ENCODE measurements around the gene LRRN3.

LRRN3 gene

DNA sequence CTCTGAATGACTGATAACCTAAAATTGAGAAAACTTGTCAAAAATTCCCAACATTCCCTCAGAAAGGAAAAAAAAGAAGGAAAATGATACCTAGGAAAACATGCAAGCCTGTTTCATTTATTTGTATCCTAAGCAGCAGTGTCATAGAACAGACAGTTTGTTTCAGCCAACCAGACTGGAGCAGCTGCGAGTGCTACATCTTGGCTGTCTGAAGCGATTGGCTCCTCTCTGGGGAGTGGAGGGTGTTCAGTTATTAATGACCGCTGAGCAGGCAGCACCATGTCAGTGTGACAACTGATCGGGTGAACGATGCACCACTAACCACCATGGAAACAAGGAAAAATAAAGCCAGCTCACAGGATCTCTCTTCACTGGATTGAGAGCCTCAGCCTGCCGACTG is at the start of gene LRRN3:
Gene LRRN3, plus strand, starts transcription at position 282 of the 400 bp plus-strand sequence. CDS start 31,646 bp downstream, outside the sequence.
- peak; percentile 75 for DNase-seq (ENCODE audit: low read depth)

DNA sequence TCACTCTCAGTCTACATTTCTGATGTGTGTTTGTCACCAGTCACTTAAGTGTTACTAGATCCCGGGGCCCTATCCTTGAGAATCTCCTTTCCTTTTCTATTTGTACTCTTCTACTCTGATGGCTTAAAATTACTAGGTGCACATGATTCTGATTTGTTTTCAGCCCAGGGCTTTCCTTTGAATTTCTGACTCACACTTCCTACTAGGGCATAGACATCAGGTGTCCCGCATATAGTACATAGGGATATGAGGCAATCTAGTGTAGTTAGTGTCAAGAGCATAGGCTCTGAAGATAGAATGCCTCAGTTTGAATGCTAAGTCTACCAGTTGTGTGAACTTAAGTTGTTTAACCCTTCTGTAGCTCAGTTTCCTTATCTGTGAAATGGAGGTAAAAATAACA is 49.4 kb upstream of the LRRN3 start:
- DNase-seq (ENCODE audit: low read depth), result no peak

DNA sequence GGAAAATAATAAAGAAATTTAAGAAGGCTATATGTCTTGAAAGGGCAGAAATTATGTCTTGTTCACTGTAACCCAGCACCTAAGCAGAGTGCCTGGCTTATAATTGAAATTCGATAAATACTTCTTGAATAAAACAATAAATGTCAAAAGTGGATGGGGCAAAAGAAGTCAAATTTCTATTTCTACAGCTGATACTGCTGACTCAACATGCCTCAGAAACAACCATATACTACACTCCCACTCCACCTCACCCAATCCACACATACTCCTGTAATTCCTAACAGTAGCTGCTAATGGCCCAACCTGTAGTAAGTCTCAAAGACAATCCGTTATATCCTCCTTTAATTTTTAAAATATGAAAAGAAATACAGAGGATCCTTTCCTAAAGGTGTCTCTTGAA is 48.1 kb upstream of the LRRN3 start:
- no peak for DNase-seq (ENCODE audit: low read depth)

DNA sequence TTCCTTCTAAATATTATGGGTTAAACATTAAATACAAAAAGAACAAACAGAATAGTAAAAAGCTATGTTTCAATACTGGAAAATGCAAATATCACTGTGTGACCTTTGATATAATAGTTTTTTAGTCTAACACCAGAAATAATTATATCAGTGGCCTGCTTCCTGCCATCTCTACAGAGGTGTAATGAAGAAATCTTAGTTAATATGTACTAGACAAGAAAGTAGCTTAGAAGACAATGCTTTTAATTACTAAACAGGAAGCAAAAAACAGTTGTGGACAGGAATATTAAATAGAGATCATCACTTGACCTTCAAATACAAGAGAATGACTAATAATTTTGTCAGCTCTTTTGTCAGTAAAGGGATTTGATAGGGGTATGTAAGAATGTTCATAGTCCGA is 47.4 kb upstream of the LRRN3 start:
- no peak for DNase-seq (ENCODE audit: low read depth)

DNA sequence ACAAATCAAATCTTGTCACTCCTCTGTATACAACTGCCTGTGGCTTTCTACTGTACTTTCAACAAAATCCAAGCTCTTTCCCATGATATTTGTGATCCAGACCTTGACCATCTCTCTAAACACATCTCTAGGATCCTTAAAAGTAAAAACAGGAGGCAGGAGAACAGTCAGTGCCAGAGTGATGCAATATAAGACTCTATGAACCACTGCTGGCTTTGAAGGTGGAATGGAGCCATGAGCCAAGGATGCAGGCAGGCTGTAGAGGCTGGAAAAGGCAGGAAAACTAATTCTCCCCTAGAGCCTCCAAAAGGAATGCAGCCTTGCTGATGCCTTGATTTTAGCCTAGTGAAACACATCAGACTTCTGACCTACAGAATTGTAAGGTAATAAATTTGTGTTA is 45.5 kb upstream of the LRRN3 start:
- peak; percentile 16 for DNase-seq (ENCODE audit: low read depth)

DNA sequence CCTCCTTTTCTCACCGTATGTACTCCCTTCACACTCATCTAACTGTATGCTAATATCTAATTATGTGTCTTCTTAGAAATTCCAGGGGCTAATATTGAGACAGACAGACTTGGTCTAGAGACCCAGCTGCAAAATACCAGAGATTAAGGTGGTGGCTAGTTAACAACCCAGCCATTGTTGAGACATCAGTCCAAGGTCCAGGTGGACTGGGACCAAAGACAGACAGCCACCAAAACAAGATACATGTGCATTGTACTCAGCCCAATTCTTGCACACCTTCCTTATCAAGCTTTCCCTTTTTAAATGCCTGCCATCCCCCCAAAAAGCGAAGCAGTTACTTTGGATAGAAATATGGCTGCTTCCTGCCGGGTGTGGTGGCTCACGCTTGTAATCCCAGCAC is 43.3 kb upstream of the LRRN3 start:
- DNase-seq (ENCODE audit: low read depth), result no peak

DNA sequence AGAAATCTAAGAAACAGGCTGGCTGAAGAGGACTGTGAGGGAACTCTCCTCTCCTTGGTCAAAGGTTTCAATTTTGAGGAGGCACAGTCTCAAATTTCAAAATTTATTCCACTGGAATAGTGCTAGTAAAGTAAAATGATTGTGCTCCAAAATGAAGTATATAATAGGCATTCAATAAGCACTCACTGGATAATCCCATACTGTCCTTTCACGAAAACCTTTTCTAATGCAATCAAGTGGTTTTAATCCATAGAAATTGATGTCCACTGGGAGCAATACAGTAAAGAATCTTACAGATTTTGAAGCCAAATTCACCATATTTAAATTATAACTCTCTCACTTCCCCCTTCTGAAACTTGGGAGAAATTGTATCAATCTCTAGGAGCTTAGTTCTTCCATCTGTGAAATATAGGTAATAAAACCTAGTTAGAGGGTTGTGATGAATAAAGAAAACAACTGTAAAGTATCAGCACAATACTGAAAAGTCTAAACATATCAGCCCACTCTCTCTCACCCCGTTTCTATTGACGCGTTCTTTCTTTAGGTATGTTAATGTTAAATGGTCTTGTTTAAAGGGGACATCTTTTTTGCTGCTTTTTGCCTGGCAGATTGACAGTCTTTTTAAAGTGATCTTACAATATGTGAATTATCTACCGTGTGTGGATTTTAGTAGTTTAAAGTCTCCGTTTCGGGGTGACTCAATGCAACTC is 40.8 kb upstream of the LRRN3 start:
- DNase-seq (ENCODE audit: low read depth), result no peak

DNA sequence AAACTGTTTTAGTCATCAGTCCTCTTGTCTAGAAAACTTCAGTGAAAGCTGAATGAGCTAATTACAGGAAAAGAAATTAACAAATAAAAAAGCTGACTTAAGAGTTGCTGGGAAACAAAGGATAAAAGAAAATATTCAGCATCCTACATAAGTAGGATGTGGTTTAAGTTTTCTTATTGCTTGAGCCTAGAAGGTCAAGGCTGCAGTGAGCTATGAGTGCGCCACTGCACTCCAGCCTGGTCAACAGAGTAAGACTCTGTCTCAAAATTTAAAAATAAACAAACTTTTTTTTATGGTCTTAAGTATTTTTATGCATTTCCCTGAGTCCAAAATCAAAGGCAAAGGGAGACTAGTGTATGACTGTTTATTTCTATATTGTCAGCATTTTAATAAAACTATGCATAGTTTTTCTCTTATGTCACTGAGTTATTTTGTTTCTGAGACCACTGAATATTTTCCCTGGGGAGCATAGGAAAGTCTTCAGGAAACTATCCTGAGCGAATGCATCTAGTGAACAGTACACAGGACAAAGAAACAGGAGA is 40.0 kb upstream of the LRRN3 start:
- peak; percentile 54 for DNase-seq (ENCODE audit: low read depth)

DNA sequence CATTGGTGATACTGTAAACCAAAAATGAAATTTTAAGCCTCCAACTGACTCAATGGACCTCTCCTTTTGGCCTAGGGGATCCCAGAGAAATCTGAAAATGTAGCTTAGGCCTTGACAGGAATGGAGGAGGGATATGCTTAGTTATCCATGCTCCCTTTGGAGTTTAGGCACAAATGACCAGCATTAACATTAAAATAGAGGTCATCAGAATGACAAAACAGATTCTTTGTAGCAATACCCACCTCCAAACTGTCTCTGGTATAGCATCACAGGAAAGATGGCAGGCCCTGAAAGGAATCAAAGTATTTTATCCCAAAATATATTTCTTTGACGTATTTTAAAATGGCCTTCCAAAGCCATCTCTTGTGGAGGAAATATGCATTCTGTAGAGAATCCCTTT is 39.1 kb upstream of the LRRN3 start:
- DNase-seq (ENCODE audit: low read depth), result no peak

DNA sequence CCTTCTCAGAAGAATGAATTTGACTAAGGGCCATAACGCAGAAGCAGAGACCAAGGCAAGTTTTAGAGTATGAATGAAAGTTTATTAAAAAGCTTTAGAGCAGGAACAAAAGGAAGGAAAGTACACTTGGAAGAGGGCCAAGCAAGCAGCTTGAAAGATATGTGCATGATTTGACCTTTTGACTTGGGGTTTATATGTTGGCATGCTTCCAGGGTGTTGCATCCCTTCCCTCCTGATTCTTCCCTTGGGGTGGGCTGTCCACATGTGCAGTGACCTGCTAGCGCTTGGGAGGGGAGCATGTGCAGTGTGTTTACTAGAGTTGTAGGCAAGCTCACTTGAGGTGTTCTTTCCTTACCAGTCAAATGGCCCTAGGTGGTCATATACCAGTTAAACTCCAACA is 37.9 kb upstream of the LRRN3 start:
- DNase-seq (ENCODE audit: low read depth), result no peak

DNA sequence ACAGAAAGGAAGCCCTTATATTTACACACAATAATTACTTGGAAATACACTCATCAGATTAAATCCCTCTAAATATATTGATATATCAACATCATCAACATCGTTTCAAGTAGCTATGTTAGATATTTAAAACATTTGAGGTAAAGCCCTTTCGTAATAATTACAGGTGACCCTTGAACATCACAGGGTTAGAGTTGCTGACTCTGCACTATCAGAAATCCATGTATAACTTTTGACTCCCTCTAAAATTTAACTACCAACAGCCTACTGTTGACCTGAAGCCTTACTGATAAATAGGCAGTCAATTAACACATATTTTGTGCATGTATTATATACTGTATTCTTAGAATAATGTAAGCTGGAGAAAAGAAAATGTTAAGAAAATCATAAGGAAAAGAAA is 34.6 kb upstream of the LRRN3 start:
- DNase-seq (ENCODE audit: low read depth), result no peak

DNA sequence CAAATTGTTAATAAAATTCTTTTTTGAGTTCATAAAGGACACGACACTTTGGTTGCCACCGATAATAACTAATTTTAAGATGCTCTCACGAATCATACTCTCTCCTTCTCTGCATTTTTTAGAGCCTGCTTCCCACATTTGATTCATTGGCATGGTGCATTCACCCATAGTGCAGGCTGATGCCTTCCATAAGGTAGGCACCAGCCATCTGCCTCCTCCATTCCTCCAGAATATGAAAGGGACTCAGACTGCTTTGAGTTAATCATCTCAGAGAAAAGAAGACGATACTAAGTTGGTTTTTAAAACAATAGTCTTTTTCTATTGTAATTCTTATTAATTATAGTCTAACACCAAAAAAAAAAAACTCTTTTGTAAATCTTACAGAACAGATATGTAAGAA is 33.9 kb upstream of the LRRN3 start:
- DNase-seq (ENCODE audit: low read depth), result no peak

DNA sequence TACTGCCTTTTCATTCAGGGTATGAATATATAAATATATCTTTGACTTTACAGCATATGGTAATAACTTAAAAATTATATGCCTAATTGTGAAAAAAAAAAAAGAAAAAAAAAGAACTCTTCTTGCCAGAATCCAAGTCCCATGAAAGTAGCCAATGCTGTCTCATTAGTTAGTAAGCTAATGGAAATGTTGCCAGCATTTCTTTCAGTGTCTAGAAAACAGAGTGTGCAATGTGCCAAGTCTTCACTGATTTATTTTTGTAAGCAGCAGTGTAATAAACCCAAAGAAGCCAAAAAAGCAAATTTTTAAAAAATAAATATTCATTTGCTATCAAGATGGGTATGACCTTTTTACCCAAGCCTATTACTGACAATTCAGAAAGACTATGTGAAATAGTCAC is 31.1 kb upstream of the LRRN3 start:
- peak; percentile 12 for DNase-seq (ENCODE audit: low read depth)

DNA sequence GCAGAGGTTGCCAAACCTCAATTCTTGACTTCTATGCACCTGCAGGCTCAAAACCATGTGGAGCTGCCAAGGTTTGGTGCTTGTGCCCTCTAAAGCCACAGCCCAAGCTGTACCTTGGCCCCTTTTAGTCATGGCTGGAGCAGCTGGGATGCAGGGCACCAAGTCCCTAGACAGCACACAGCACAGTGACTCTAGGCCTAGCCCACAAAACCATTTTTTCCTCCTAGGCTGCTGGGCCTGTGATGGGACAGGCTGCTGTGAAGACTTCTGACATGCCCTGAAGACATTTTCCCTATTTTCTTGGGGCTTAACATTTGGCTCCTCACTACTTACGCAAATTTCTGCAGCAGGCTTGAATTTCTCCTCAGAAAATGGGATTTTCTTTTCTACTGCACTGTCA is 27.8 kb upstream of the LRRN3 start:
- no peak for DNase-seq (ENCODE audit: low read depth)

DNA sequence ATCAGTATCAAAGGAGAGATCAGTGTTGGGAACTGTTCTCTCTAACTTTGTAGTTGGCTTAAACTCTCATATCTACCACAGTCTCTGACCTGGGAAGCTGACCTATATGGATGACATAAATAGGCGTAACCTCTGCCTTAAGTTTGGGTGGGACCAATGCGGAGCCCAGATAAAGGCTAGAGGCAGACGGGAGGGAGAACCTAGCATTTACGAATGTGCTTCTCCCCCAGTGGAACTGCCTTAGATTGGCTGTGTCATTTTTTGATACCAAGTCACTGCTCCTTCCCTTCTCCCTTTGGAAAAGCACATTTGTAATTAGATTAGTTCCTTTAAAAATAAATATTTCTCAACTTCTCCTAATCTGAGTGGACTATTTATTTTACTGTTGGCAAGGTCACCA is 23.7 kb upstream of the LRRN3 start:
- DNase-seq (ENCODE audit: low read depth), result no peak

DNA sequence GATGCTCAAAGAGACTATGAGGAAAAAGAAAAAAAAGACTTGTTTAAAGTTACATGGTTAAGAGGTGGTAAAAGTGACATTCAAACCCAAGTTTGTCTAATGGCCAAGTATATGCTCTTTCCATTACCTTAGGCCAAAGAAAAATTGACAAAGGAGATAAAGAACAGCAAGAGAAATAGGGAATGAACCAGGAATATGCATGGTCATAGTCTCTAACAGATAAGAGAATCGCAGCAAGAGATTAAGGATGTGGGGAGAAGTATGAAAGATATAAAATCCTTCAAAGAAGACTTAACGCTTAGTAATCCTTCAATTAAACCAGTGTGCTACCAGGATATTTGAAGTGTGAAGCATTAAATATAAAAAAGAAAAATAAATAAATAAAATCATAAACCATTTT is 23.2 kb upstream of the LRRN3 start:
- DNase-seq (ENCODE audit: low read depth), result no peak

DNA sequence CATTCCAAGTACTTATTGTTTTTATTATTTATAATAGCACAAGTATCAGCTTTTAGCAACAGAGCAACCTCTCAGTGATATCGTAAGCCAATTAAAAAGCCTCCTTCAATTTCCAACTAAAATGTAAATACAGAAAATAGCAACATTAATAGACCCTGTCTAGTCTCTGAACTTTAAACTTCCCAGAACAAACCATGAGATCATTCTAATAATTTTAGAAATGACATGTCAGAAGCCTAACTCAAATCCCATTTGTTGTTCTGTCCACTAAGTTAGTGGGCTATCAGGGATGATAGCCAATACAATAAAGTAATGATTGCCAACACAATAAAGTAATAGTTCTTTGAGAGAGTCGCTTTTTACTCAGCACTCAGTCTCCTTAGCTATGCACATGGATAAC is 22.3 kb upstream of the LRRN3 start:
- no peak for DNase-seq (ENCODE audit: low read depth)

DNA sequence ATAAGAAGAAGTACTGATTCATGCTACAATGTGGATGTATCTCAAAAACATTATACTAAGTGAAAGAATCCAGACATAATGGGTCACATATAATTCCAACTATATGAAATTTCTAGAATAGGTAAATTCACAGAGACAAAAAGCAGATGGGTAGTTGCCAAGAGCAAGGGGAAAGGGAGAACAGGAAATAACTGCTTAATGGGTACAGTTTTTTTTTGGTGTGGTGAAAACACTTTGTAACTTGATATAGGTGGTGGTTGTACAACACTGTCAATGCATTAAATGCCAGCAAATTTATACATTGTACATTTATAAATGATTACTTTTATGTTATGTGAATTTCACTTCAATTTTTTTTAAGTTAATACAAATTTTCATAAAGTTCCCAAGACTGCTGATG is 19.4 kb upstream of the LRRN3 start:
- no peak for DNase-seq (ENCODE audit: low read depth)

DNA sequence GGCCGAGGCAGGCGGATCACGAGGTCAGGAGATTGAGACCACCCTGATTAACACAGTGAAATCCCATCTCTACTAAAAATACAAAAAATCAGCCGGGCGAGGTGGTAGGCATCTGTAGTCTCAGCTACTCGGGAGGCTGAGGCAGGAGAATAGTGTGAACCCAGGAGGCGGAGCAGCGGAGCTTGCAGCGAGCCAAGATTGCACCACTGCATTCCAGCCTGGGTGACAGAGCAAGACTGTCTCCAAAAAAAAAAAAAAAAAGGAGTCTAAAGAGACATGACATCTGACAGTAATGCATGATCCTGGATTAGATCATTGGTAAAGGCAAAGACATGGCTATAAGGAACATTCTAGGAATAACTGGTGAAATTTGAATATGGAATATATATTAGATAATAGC is 18.3 kb upstream of the LRRN3 start:
- DNase-seq (ENCODE audit: low read depth), result peak; percentile 34

DNA sequence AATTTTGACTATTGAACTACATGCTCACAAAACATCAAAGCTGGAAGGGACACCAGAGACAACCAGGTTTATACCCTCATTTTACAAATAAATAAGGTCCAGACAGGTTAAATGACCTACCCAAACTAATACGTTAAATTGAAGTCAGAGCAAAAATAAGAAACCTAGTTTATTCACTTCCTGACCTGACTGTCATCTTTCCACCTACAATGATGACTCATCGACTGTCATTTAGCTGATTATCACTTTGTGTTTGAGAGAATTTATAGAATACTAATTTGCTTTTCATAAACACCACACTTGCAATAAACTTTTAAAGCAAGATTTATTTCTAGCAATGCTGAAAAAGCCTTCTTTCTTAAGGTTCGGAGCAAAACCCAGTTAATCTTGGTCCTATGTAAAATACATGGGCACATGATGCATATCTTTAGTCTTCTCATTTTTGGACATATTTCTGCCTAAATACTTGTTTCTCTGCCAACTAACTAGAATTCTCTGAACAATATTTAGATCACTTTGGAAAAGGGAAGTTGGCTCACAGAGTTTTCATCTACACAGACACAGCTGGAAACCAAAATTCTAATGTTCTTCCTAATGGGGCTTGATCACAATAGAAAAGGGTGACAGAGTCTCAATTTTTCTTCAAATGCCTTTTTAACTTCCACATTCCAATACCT is 16.7 kb upstream of the LRRN3 start:
- DNase-seq (ENCODE audit: low read depth), result no peak

DNA sequence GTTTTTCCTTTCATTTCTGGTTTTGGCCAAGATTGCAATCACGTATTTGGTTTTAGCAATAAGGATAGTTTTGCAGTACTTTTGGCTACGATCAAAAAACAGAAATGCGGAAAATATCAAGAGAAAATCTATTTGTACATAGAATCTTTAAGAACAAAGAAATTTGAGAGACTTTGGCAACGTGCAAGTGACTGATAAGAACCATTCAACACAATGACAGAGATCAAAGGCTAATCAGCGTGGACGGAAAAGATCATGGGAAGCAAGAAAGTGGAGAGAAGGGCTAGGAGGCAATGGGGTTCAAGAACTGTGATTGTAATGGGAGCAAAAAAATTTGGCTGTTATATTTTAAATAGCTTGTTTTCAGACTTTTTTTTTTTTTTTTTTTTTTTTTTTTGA is 16.2 kb upstream of the LRRN3 start:
- no peak for DNase-seq (ENCODE audit: low read depth)

DNA sequence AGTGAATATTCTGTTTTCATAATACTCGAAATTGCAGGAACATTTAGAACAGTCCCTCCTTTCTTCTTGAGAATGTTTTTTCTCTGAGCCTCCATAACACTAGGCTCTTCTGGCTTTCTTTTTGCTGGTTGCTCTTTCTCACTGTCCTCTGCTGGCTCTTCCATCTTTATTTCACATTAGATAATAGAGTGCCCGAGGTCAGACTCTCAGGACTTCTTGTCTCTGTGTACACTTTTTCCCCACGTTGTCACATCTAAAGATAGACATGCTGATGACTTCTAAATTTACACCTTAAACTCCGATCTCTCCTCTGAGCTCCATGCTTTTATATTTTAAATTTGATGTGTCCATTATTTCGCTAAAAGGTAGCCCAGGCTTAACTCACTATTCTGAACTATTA is 15.4 kb upstream of the LRRN3 start:
- DNase-seq (ENCODE audit: low read depth), result no peak

DNA sequence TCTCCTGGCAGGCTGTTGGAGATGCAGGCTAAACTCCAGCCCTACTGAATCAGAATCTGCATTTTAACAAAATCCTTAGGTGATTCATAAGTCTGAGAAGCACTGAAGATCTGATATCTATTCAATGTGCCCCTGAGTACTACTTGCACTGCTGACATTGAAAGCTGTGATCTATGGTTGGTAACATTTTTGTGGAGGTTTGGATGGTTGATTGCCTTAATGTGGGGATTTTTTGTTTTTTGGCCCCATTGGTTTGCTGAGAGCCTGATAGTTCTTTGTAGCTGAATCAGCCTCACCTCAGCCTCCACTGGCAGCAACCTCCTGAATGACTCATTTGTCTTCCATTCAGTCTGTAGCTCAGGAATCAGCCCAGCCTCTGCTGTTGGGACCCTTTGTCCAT is 14.7 kb upstream of the LRRN3 start:
- peak; percentile 67 for DNase-seq (ENCODE audit: low read depth)

DNA sequence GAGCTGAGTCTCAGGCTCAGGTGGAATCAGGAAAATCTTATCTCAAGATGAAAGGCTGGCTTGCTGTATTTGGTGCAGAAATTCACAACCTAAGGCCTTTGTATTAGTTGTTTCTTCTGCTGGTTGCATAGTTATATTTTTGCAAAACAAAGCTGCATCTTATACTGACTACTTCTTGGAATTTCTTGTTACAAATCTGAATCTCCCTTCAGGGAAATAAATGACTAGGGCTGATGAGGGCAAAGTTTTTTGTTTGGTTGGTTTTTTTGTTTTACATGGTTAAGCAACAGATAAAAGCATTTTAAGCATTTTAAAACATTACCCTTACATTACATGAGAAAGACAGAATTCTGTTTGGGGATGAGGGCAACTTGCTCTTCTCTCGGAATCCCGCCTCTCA is 13.9 kb upstream of the LRRN3 start:
- DNase-seq (ENCODE audit: low read depth), result no peak

Data from EH (cell line).